Liver (tissue), 9 donors: ENCODE measurements around the gene MED27. TPM values are rescaled to one million over a fixed set of nuclear protein-coding genes. Genes with fewer than 3 reads are reported as not detected.

ENCODE experiments used
- DNase-seq: peaks from one replicate; pipeline ENCODE4 v3.0.0-alpha.2; 2017; ENCODE audit warnings: low spot score
- H3K27ac ChIP-seq, 2 donors: one replicate each; pipeline ENCODE4 v1.7.0; 2013; ENCODE audit warnings: inconsistent platforms in 2 of 2, low read length in 2 of 2, control low read depth in 1 of 2, low read depth in 1 of 2, mild to moderate bottlenecking in 1 of 2
- H3K27me3 ChIP-seq, 4 donors: one replicate each; pipeline versions ENCODE4 v1.6.1 to v1.7.0; 2013; ENCODE audit warnings: low read length in 3 of 4, inconsistent platforms in 1 of 4, mild to moderate bottlenecking in 1 of 4, moderate library complexity in 1 of 4; ENCODE audit not compliant: control insufficient read depth in 4 of 4, insufficient read depth in 4 of 4
- H3K36me3 ChIP-seq, 4 donors: one replicate each; pipeline versions ENCODE4 v1.6.1 to v1.7.0; 2013; ENCODE audit warnings: low read length in 3 of 4, mild to moderate bottlenecking in 3 of 4, low read depth in 1 of 4, moderate library complexity in 1 of 4; ENCODE audit not compliant: control insufficient read depth in 4 of 4, insufficient read depth in 3 of 4
- H3K4me1 ChIP-seq, 4 donors: one replicate each; pipeline versions ENCODE4 v1.6.1 to v1.7.0; 2013; ENCODE audit warnings: low read length in 3 of 4, mild to moderate bottlenecking in 3 of 4, moderate library complexity in 1 of 4; ENCODE audit not compliant: control insufficient read depth in 4 of 4, insufficient read depth in 4 of 4
- H3K4me3 ChIP-seq, 3 donors: one replicate each; pipeline versions ENCODE4 v1.6.1 to v1.7.0; 2013; ENCODE audit warnings: low read length in 3 of 3, control low read depth in 1 of 3, low read depth in 1 of 3, mild to moderate bottlenecking in 1 of 3
- H3K9ac ChIP-seq, 2 donors: one replicate each; pipeline ENCODE4 v1.7.0; 2013; ENCODE audit warnings: low read length in 2 of 2, mild to moderate bottlenecking in 2 of 2, moderate library complexity in 2 of 2, control low read depth in 1 of 2, low read depth in 1 of 2
- H3K9me3 ChIP-seq, 4 donors: one replicate each; pipeline versions ENCODE4 v1.6.1 to v1.7.0; 2013; ENCODE audit warnings: low read length in 3 of 4; ENCODE audit not compliant: control insufficient read depth in 4 of 4
- FOXA1 ChIP-seq: IDR thresholded peaks from 2 replicates; pipeline ENCODE4 v1.6.1; 2016; ENCODE audit warnings: antibody characterized with exemption
- FOXA2 ChIP-seq: IDR thresholded peaks from 2 replicates; pipeline ENCODE4 v1.6.1; 2016; ENCODE audit warnings: antibody characterized with exemption
- GABPA ChIP-seq, 2 donors: IDR thresholded peaks in 1 of 2; conservative IDR thresholded peaks in 1 of 2; 2 replicates each; pipeline ENCODE4 v1.6.1; 2016; ENCODE audit warnings: antibody characterized with exemption in 2 of 2, mild to moderate bottlenecking in 1 of 2, moderate library complexity in 1 of 2
- HNF4A ChIP-seq, 2 donors: conservative IDR thresholded peaks; 2 replicates each; pipeline ENCODE4 v1.6.1; 2016; ENCODE audit warnings: antibody characterized with exemption in 2 of 2, mild to moderate bottlenecking in 2 of 2
- HNF4G ChIP-seq: IDR thresholded peaks from 2 replicates; pipeline ENCODE4 v1.6.1; 2016; ENCODE audit warnings: antibody characterized with exemption
- RAD21 ChIP-seq, 2 donors: IDR thresholded peaks; 2 replicates each; pipeline ENCODE4 v1.6.1; 2016; ENCODE audit warnings: antibody characterized with exemption in 2 of 2, mild to moderate bottlenecking in 2 of 2
- REST ChIP-seq: IDR thresholded peaks from 2 replicates; pipeline ENCODE4 v1.6.1; 2016; ENCODE audit warnings: antibody characterized with exemption, mild to moderate bottlenecking
- RXRA ChIP-seq, 2 donors: IDR thresholded peaks; 2 replicates each; pipeline ENCODE4 v1.6.1; 2017 to 2018; ENCODE audit warnings: antibody characterized with exemption in 2 of 2, mild to moderate bottlenecking in 1 of 2
- TAF1 ChIP-seq: conservative IDR thresholded peaks from 2 replicates; pipeline ENCODE4 v1.6.1; 2016; ENCODE audit warnings: antibody characterized with exemption, mild to moderate bottlenecking
- YY1 ChIP-seq: IDR thresholded peaks from 2 replicates; pipeline ENCODE4 v1.6.1; 2016; ENCODE audit warnings: antibody characterized with exemption, mild to moderate bottlenecking
- WGBS: extraction: QIAGEN DNeasy Blood & Tissue Kit; methylation state at CpG from one replicate; pipeline ENCODE4 v1.1.7; 2013; 5-methylcytosine and 5-hydroxymethylcytosine counted together
- polyA plus RNA-seq, 2 donors: library from polyadenylated mRNA; stranded (reverse) in 1 of 2; unstranded in 1 of 2; fragments of 200-250 nt in 1 of 2; fragments of >200 nt in 1 of 2; fragmentation: Nextera tagmentation in 1 of 2; extraction: Ambion mirVana in 1 of 2; gene quantifications; one replicate each; pipeline versions ENCODE4 v1.2.1 to v1.2.3, GENCODE V29; 2013 to 2015
- total RNA-seq, 2 donors: library from RNA; depleted of rRNA; stranded (reverse); fragments of >200 nt; gene quantifications; one replicate each; pipeline ENCODE4 v1.2.3, GENCODE V29; 2014
- TF ChIP-seq, protein P1 (sequence below): IDR thresholded peaks from 2 replicates; pipeline ENCODE4 v1.6.1; 2016; ENCODE audit warnings: antibody characterized with exemption
- TF ChIP-seq, protein P2 (sequence below): IDR thresholded peaks from 2 replicates; pipeline ENCODE4 v1.6.1; 2016; ENCODE audit warnings: antibody characterized with exemption
- TF ChIP-seq, protein P3 (sequence below): fragments of 150-350 bp; IDR thresholded peaks from 2 replicates; pipeline ENCODE4 v1.5.1; 2017; ENCODE audit warnings: improper control_type of control experiment, low read depth, low read length; ENCODE audit not compliant: missing input control
- donor health status: healthy.
- donor health status: healthy.
- donor health status: healthy.
- donor health status: healthy.
- donor health status: healthy.

The MED27 gene
- total and polyA plus RNA-seq, 4 donors: 4.6 to 7.9 (median 5.5) TPM

GRCh38 chr9:131942146-131942720 is 137.4 kb downstream of the MED27 start:
- H3K27me3 ChIP-seq: no peaks in the 10 kb centered on the region
- TF ChIP-seq, protein P1, sequence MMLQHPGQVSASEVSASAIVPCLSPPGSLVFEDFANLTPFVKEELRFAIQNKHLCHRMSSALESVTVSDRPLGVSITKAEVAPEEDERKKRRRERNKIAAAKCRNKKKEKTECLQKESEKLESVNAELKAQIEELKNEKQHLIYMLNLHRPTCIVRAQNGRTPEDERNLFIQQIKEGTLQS: no peak
- no peak for TF ChIP-seq RXRA (IDR thresholded peaks at IDR 0.05)
- TF ChIP-seq, protein P2, sequence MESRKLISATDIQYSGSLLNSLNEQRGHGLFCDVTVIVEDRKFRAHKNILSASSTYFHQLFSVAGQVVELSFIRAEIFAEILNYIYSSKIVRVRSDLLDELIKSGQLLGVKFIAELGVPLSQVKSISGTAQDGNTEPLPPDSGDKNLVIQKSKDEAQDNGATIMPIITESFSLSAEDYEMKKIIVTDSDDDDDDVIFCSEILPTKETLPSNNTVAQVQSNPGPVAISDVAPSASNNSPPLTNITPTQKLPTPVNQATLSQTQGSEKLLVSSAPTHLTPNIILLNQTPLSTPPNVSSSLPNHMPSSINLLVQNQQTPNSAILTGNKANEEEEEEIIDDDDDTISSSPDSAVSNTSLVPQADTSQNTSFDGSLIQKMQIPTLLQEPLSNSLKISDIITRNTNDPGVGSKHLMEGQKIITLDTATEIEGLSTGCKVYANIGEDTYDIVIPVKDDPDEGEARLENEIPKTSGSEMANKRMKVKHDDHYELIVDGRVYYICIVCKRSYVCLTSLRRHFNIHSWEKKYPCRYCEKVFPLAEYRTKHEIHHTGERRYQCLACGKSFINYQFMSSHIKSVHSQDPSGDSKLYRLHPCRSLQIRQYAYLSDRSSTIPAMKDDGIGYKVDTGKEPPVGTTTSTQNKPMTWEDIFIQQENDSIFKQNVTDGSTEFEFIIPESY: no peak
- no peak for TF ChIP-seq REST
- no peak for TF ChIP-seq HNF4A (conservative IDR thresholded peaks at IDR 0.05)
- no peak for TF ChIP-seq GABPA (IDR thresholded peaks at IDR 0.05 in 1 of 2, conservative IDR thresholded peaks at IDR 0.05 in 1 of 2)
- TF ChIP-seq FOXA1: no peak
- no peak for TF ChIP-seq HNF4G
- TF ChIP-seq, protein P3, sequence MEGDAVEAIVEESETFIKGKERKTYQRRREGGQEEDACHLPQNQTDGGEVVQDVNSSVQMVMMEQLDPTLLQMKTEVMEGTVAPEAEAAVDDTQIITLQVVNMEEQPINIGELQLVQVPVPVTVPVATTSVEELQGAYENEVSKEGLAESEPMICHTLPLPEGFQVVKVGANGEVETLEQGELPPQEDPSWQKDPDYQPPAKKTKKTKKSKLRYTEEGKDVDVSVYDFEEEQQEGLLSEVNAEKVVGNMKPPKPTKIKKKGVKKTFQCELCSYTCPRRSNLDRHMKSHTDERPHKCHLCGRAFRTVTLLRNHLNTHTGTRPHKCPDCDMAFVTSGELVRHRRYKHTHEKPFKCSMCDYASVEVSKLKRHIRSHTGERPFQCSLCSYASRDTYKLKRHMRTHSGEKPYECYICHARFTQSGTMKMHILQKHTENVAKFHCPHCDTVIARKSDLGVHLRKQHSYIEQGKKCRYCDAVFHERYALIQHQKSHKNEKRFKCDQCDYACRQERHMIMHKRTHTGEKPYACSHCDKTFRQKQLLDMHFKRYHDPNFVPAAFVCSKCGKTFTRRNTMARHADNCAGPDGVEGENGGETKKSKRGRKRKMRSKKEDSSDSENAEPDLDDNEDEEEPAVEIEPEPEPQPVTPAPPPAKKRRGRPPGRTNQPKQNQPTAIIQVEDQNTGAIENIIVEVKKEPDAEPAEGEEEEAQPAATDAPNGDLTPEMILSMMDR: no peak
- TF ChIP-seq YY1: no peak
- no peak for TF ChIP-seq FOXA2
- TF ChIP-seq RAD21 (IDR thresholded peaks at IDR 0.05): no peak
- H3K4me1 ChIP-seq: no peaks in the 10 kb centered on the region
- H3K9me3 ChIP-seq: no peaks in the 10 kb centered on the region
- peaks cover 0 to 10% (median 2%) of the 10 kb centered on the region in 4 donors for H3K36me3 ChIP-seq
- no peak overlapping the region for H3K4me3 ChIP-seq
- DNase-seq: no peak
- H3K9ac ChIP-seq: no peak overlapping the region
- no peak overlapping the region for H3K27ac ChIP-seq
- 89% methylated on average over 5 of the region's 5 CpGs for WGBS

DNA sequence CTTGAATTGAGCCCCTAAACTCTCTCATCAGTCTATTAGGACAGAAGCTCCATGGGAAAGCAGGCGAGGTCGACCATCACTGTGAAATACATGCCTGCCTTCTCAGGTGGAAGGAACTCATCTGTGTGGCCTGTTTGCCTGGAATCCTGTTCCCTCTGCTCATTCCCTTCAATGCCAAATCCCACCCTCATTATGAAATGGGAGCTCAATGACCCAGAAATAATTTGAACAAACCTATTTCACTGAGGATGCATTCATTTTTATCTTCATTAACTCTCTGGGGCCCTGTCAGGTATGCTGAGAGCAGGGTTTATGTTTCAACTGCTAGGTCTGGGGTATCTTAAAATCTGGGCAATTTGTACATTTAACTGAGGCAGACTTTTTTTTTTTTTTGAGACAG is 142.2 kb downstream of the MED27 start:
- Histone ChIP-seq H3K27ac (no peak overlapping the region), H3K36me3 (peaks cover 0 to 11% (median 3%) of the 10 kb centered on the region in 4 donors), H3K9ac (no peak overlapping the region), H3K4me3 (no peak overlapping the region), H3K9me3 (peaks cover 0 to 2% (median 0%) of the 10 kb centered on the region in 4 donors), H3K27me3 (no peaks in the 10 kb centered on the region), H3K4me1 (no peaks in the 10 kb centered on the region)
- WGBS: 98% methylated on average over 2 of the region's 2 CpGs
- TF ChIP-seq, protein P2: no peak
- TF ChIP-seq TAF1 (no peak), FOXA1 (no peak), RAD21 (IDR thresholded peaks at IDR 0.05) (no peak)
- DNase-seq: no peak
